Upper lobe of right lung (tissue), 1 donor: ENCODE measurements around the gene HACD1. TPM values are rescaled to one million over a fixed set of nuclear protein-coding genes. Genes with fewer than 3 reads are reported as not detected.

Experiments
- ATAC-seq: fragments of 200-7000 bp; cut with Tn5 transposase; one replicate; pipeline ENCODE4 v1.9.1; 2020; ENCODE audit warnings: mild to moderate bottlenecking, moderate library complexity
- DNase-seq: peaks from one replicate; pipeline ENCODE4 v3.0.0-alpha.2; 2020
- H3K27ac ChIP-seq: fragments of 200-600 bp; one replicate; pipeline ENCODE4 v1.8.0; 2022
- H3K27me3 ChIP-seq: fragments of 200-600 bp; one replicate; pipeline ENCODE4 v1.8.0; 2022; ENCODE audit warnings: mild to moderate bottlenecking
- H3K36me3 ChIP-seq: fragments of 200-600 bp; one replicate; pipeline ENCODE4 v1.8.0; 2022
- H3K4me1 ChIP-seq: fragments of 200-600 bp; one replicate; pipeline ENCODE4 v1.8.0; 2022
- H3K4me3 ChIP-seq: fragments of 200-600 bp; one replicate; pipeline ENCODE4 v1.8.0; 2022; ENCODE audit warnings: mild to moderate bottlenecking
- H3K9me3 ChIP-seq: fragments of 200-600 bp; one replicate; pipeline ENCODE4 v1.8.0; 2022
- CTCF ChIP-seq: fragments of 200-600 bp; IDR thresholded peaks from one replicate; pipeline ENCODE4 v1.8.0; 2022; ENCODE audit warnings: antibody characterized with exemption
- intact Hi-C: fragments of 100-400 bp; cut with DNase I; formaldehyde crosslinking; loops from one replicate; pipeline ENCODE4 v1.11.0; 2022
- long read RNA-seq: library from polyadenylated mRNA; unstranded; transcript quantifications from one replicate; pipeline ENCODE4 v2.0.0, GENCODE V29; 2021
- total RNA-seq: library from RNA; stranded (reverse); fragmentation: NEBNext Ultra II Directional; extraction: Animal tissue kit (Norgen Biotek cat#: 25700); gene quantifications from one replicate; pipeline ENCODE4 v1.2.1, GENCODE V29; 2021
- donor health status: DM: no; HTN: yes; CAD: no; lungs with severe emphysema.

The HACD1 gene
- total RNA-seq = 34.3 TPM
- long read RNA-seq, partial matches to known transcripts = 2 of 6 reads
- long read RNA-seq, other reads (novel, unspliced or antisense) = 4 of 6 reads

- ATAC-seq (peak; percentile 93), DNase-seq (peak; percentile 90)
- Histone ChIP-seq H3K9me3 (no peaks in the 10 kb centered on the region), H3K4me1 (peaks cover 9% of the 10 kb centered on the region), H3K27me3 (peaks cover 6% of the 10 kb centered on the region), H3K27ac (peak within 1 kb of the TSS; percentile 88), H3K36me3 (no peaks in the 10 kb centered on the region), H3K4me3 (peak within 1 kb of the TSS; percentile 87)
- peak; percentile 20 for TF ChIP-seq CTCF
- intact Hi-C loops = loop anchor here (10.0 kb wide), 1 partner anchor 128 kb away; no protein-coding TSS in a partner anchor
Measured at GRCh38 chr10:17617031-17617911, at the start of gene HACD1. Gene HACD1 (minus strand): TSS chr10:17617374. CDS start chr10:17617339, 35 bp downstream.

- Histone ChIP-seq H3K27ac (peak overlapping the region; percentile 85), H3K27me3 (no peaks in the 10 kb centered on the region), H3K4me3 (peak overlapping the region; percentile 9), H3K36me3 (peaks cover 17% of the 10 kb centered on the region), H3K4me1 (peaks cover 33% of the 10 kb centered on the region), H3K9me3 (no peaks in the 10 kb centered on the region)
- no peak for TF ChIP-seq CTCF
- DNase-seq (no peak), ATAC-seq (peak; percentile 79)
- intact Hi-C loops = no loop called here
Measured at GRCh38 chr10:17665747-17666146, 48.6 kb upstream of the HACD1 start.

- no peak for TF ChIP-seq CTCF
Measured at GRCh38 chr10:17663450-17663849, 46.3 kb upstream of the HACD1 start.

GRCh38 chr10:17662193-17663138 is 45.3 kb upstream of the HACD1 start:
- intact Hi-C loops = no loop called here
- H3K4me3 ChIP-seq = no peak overlapping the region
- H3K36me3 ChIP-seq = peaks cover 23% of the 10 kb centered on the region
- no peaks in the 10 kb centered on the region for H3K27me3 ChIP-seq
- H3K27ac ChIP-seq = no peak overlapping the region
- no peaks in the 10 kb centered on the region for H3K9me3 ChIP-seq
- ATAC-seq (no peak), DNase-seq (no peak)
- no peak for TF ChIP-seq CTCF
- peaks cover 26% of the 10 kb centered on the region for H3K4me1 ChIP-seq

More at GRCh38 chr10:17663450-17663849, 46.3 kb upstream of the HACD1 start:
- no peaks in the 10 kb centered on the region for H3K27me3 ChIP-seq
- H3K9me3 ChIP-seq = no peaks in the 10 kb centered on the region
- H3K36me3 ChIP-seq = peaks cover 23% of the 10 kb centered on the region
- ATAC-seq = no peak
- H3K4me3 ChIP-seq = no peak overlapping the region
- no peak for DNase-seq
- peaks cover 28% of the 10 kb centered on the region for H3K4me1 ChIP-seq
- intact Hi-C loops = no loop called here
- H3K27ac ChIP-seq = no peak overlapping the region

DNA sequence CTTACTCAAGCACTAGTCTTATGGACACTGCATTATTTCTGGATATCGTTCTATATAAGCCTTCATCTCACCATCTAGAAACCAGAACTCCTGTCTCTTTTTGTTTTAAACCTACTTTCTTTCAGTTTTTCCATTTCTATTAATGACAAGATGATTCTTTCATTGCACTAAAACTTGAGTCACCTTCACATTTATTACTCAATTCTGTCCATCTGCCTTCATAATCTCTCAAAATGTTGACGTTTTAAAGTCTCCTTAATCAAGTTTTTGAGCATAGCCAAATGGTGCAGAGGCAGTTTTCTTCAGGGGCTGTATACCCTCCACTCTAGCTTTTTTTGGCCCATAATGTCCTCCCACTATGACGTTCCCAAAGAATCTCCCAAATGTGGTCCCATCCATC is 44.3 kb upstream of the HACD1 start:
- DNase-seq (no peak), ATAC-seq (no peak)
- peaks cover 27% of the 10 kb centered on the region for H3K4me1 ChIP-seq
- H3K27me3 ChIP-seq = no peaks in the 10 kb centered on the region
- no peaks in the 10 kb centered on the region for H3K9me3 ChIP-seq
- H3K27ac ChIP-seq = no peak overlapping the region
- intact Hi-C loops = no loop called here
- H3K36me3 ChIP-seq = peaks cover 23% of the 10 kb centered on the region
- no peak for TF ChIP-seq CTCF
- no peak overlapping the region for H3K4me3 ChIP-seq
